Measurements from ENCODE around the gene SKIDA1. TPM values are rescaled to one million over a fixed set of nuclear protein-coding genes. Genes with fewer than 3 reads are reported as not detected.

Gene SKIDA1
- total RNA-seq, 1 donor from 2014 or later, result 7.8 TPM

- Histone ChIP-seq H3K9ac (ENCODE audit: low read length) (no peak overlapping the region), H3K9me3 (ENCODE audit: insufficient read depth, low read depth, low read length) (no peaks in the 10 kb centered on the region), H3K4me1 (ENCODE audit: insufficient read depth, low read length) (no peaks in the 10 kb centered on the region), H3K36me3 (ENCODE audit: insufficient read depth, low read length) (no peaks in the 10 kb centered on the region), H3K27me3 (ENCODE audit: insufficient read depth, low read length) (no peaks in the 10 kb centered on the region), H2AFZ (ENCODE audit: low read depth, low read length) (no peak overlapping the region), H4K20me1 (ENCODE audit: insufficient read depth, low read length) (no peaks in the 10 kb centered on the region), H3K27ac (ENCODE audit: low read depth, low read length) (no peak overlapping the region), H3K4me3 (ENCODE audit: insufficient read depth, low read depth, low read length) (no peak overlapping the region), H3K4me2 (ENCODE audit: low read length) (no peak overlapping the region), H3K79me2 (ENCODE audit: insufficient read depth, low read length) (no peaks in the 10 kb centered on the region)
- H3K9me3 Mint-ChIP-seq (ENCODE audit: unreplicated experiment), result no peaks in the 10 kb centered on the region
- H3K36me3 Mint-ChIP-seq (ENCODE audit: low read depth, unreplicated experiment), result peaks cover 8% of the 10 kb centered on the region
- H3K27ac Mint-ChIP-seq (ENCODE audit: unreplicated experiment), result peak overlapping the region; percentile 4
- no peak for FAIRE-seq
- H3K27me3 Mint-ChIP-seq (ENCODE audit: low read depth, unreplicated experiment), result no peaks in the 10 kb centered on the region
- peaks cover 14% of the 10 kb centered on the region for H3K4me1 Mint-ChIP-seq (ENCODE audit: low read depth, unreplicated experiment)
- H3K4me3 Mint-ChIP-seq (ENCODE audit: unreplicated experiment), result no peak overlapping the region
- DNase-seq (ENCODE audit: low read depth), result no peak
- TF ChIP-seq CTCF (IDR thresholded peaks at IDR 0.05; ENCODE audit: insufficient read depth, low read depth, low read length), result no peak
These were observed 37.1 kb downstream of the SKIDA1 start for GRCh38 chr10:21488246-21488956.

DNA sequence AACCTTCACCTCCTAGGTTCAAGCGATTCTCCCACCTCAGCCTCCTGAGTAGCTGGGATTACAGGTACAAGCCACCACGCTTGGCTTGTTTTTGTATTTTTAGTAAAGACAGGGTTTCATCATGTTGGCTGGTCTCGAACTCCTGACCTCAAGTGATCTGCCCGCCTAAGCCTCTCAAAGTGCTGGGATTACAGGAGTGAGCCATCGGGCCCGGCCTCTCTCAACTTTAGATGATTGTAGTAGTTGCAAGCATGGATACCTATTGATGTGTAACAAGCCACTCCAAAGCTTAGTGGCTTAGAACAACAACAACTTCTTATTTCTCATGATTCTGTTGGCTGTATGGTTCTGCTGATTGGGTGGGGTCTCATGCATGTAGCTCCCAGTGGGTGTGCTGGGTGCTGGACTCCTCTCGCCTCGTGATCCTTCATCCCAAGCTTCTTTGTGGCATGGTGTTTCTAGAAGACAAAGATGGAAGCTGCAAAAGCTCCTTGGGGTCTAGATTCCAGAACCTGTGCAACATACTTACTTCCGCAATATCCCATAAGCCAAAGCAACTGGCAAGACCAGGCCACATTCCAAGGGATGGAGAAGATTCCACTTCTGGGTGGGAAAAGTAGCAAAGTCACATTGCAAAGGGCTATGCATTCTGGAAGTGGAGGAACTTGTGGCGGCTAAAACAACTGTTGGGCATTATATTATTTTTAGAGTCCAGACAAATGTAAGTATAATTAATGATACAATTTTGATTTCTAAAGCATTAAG lies 37.9 kb downstream of the SKIDA1 start:
- Histone ChIP-seq H3K27me3 (ENCODE audit: insufficient read depth, low read length) (no peaks in the 10 kb centered on the region), H3K4me1 (ENCODE audit: insufficient read depth, low read length) (no peaks in the 10 kb centered on the region), H3K79me2 (ENCODE audit: insufficient read depth, low read length) (no peaks in the 10 kb centered on the region), H3K9ac (ENCODE audit: low read length) (no peak overlapping the region), H3K4me2 (ENCODE audit: low read length) (no peak overlapping the region), H3K4me3 (ENCODE audit: insufficient read depth, low read depth, low read length) (no peak overlapping the region), H2AFZ (ENCODE audit: low read depth, low read length) (no peak overlapping the region), H4K20me1 (ENCODE audit: insufficient read depth, low read length) (no peaks in the 10 kb centered on the region), H3K27ac (ENCODE audit: low read depth, low read length) (no peak overlapping the region), H3K36me3 (ENCODE audit: insufficient read depth, low read length) (no peaks in the 10 kb centered on the region), H3K9me3 (ENCODE audit: insufficient read depth, low read depth, low read length) (no peaks in the 10 kb centered on the region)
- no peak overlapping the region for H3K4me3 Mint-ChIP-seq (ENCODE audit: unreplicated experiment)
- peaks cover 8% of the 10 kb centered on the region for H3K36me3 Mint-ChIP-seq (ENCODE audit: low read depth, unreplicated experiment)
- no peak overlapping the region for H3K27ac Mint-ChIP-seq (ENCODE audit: unreplicated experiment)
- FAIRE-seq (no peak), DNase-seq (ENCODE audit: low read depth) (no peak)
- peaks cover 13% of the 10 kb centered on the region for H3K4me1 Mint-ChIP-seq (ENCODE audit: low read depth, unreplicated experiment)
- H3K27me3 Mint-ChIP-seq (ENCODE audit: low read depth, unreplicated experiment), result no peaks in the 10 kb centered on the region
- TF ChIP-seq CTCF (IDR thresholded peaks at IDR 0.05; ENCODE audit: insufficient read depth, low read depth, low read length), result no peak
- TF ChIP-seq EZH2 (IDR thresholded peaks at IDR 0.05; ENCODE audit: insufficient read depth, low read length), result no peak
- H3K9me3 Mint-ChIP-seq (ENCODE audit: unreplicated experiment), result no peaks in the 10 kb centered on the region

DNA sequence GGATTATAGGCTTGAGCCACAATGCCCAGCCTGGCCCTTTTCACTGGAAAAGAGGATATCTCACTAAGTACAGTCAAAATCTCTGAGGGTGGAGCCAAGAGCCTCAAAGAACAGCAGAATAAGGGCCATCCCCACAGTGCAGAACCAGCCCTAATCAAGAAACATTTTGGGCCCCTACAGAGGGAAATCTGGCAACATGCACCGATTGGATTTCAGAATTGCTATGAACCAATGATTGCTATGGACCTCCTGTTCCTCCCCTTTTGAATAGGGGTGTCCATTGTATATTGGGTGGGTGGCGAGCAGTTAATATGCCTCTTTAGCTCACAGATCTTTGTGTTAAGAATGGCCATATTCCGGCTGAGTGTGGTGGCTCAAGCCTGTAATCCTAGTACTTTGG lies 42.7 kb downstream of the SKIDA1 start:
- Mint-ChIP-seq H3K4me3 (ENCODE audit: unreplicated experiment) (no peak overlapping the region), H3K36me3 (ENCODE audit: low read depth, unreplicated experiment) (peaks cover 7% of the 10 kb centered on the region), H3K4me1 (ENCODE audit: low read depth, unreplicated experiment) (no peaks in the 10 kb centered on the region), H3K27me3 (ENCODE audit: low read depth, unreplicated experiment) (no peaks in the 10 kb centered on the region), H3K9me3 (ENCODE audit: unreplicated experiment) (no peaks in the 10 kb centered on the region), H3K27ac (ENCODE audit: unreplicated experiment) (no peak overlapping the region)
- H3K4me2 ChIP-seq (ENCODE audit: low read length), result no peak overlapping the region
- no peaks in the 10 kb centered on the region for H3K36me3 ChIP-seq (ENCODE audit: insufficient read depth, low read length)
- TF ChIP-seq CTCF (IDR thresholded peaks at IDR 0.05; ENCODE audit: insufficient read depth, low read depth, low read length), result no peak
- no peaks in the 10 kb centered on the region for H3K79me2 ChIP-seq (ENCODE audit: insufficient read depth, low read length)
- FAIRE-seq (no peak), DNase-seq (ENCODE audit: low read depth) (no peak)
- H3K4me1 ChIP-seq (ENCODE audit: insufficient read depth, low read length), result no peaks in the 10 kb centered on the region
- H3K27me3 ChIP-seq (ENCODE audit: insufficient read depth, low read length), result no peaks in the 10 kb centered on the region
- no peak overlapping the region for H3K4me3 ChIP-seq (ENCODE audit: insufficient read depth, low read depth, low read length)
- H3K27ac ChIP-seq (ENCODE audit: low read depth, low read length), result no peak overlapping the region
- no peak overlapping the region for H3K9ac ChIP-seq (ENCODE audit: low read length)
- no peaks in the 10 kb centered on the region for H4K20me1 ChIP-seq (ENCODE audit: insufficient read depth, low read length)
- H2AFZ ChIP-seq (ENCODE audit: low read depth, low read length), result no peak overlapping the region
- H3K9me3 ChIP-seq (ENCODE audit: insufficient read depth, low read depth, low read length), result no peaks in the 10 kb centered on the region

All from astrocyte (in vitro differentiated cells and primary cell).